ENCODE data around the gene BIRC7.

BIRC7 gene

DNA sequence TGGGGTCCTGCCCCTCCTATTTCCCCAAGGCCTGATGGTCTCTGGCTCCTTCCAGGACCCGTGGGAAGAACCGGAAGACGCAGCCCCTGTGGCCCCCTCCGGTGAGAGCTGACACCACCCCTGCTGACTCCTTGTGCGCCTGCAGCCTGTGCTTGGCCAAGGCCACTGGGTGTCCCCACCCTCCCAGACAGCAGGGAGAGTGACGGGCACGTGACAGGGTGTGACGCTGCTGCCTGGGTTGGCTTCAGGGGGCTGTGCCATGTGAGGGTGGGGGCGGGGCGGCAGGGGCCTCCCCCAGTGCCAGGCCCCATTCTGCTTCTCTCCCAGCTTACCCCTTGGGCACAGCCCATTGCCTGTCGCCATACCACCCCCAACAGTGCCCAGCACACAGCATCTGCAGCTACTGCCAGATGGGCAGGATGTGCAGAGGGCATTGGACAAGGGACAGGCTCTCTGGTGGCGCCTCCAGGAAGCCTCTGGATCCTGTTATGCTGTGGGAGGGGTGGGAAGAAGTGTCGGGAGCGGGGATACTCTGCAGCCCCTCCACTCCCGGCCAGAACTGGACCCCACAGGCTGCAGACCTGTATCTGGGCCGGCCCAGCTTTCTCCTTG lies 2.9 kb downstream of the BIRC7 start:
- no peak for DNase-seq
- TF ChIP-seq, protein P1, sequence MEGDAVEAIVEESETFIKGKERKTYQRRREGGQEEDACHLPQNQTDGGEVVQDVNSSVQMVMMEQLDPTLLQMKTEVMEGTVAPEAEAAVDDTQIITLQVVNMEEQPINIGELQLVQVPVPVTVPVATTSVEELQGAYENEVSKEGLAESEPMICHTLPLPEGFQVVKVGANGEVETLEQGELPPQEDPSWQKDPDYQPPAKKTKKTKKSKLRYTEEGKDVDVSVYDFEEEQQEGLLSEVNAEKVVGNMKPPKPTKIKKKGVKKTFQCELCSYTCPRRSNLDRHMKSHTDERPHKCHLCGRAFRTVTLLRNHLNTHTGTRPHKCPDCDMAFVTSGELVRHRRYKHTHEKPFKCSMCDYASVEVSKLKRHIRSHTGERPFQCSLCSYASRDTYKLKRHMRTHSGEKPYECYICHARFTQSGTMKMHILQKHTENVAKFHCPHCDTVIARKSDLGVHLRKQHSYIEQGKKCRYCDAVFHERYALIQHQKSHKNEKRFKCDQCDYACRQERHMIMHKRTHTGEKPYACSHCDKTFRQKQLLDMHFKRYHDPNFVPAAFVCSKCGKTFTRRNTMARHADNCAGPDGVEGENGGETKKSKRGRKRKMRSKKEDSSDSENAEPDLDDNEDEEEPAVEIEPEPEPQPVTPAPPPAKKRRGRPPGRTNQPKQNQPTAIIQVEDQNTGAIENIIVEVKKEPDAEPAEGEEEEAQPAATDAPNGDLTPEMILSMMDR (IDR thresholded peaks at IDR 0.05) = no peak
- intact Hi-C loops (cut with DNase I; ENCODE audit: low total_unique reads) = no loop called here
- Histone ChIP-seq H3K27ac (no peak overlapping the region), H3K4me3 (no peak overlapping the region), H3K27me3 (peaks cover 0 to 87% of the 10 kb centered on the region in 2 donors), H3K4me1 (no peaks in the 10 kb centered on the region), H3K36me3 (no peaks in the 10 kb centered on the region), H3K9me3 (no peaks in the 10 kb centered on the region)

DNA sequence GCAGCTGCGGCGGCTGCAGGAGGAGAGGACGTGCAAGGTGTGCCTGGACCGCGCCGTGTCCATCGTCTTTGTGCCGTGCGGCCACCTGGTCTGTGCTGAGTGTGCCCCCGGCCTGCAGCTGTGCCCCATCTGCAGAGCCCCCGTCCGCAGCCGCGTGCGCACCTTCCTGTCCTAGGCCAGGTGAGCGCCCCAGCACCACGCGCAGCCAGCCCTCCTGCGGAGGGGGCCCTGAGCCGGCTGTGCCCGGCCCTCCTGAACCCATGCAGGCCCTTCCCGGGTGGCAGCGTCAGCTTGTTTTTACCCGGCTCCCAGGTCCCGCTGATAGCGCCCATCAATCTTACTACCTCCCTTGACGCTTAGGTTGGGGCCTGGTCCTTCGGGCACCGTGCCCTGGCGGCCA lies 3.7 kb downstream of the BIRC7 start:
- no peaks in the 10 kb centered on the region for H3K36me3 ChIP-seq
- TF ChIP-seq, protein P1 (IDR thresholded peaks at IDR 0.05) = no peak
- no peaks in the 10 kb centered on the region for H3K4me1 ChIP-seq
- peaks cover 0 to 86% of the 10 kb centered on the region in 2 donors for H3K27me3 ChIP-seq
- H3K4me3 ChIP-seq = no peak overlapping the region
- no peak overlapping the region for H3K27ac ChIP-seq
- intact Hi-C loops (cut with DNase I; ENCODE audit: low total_unique reads) = no loop called here
- DNase-seq = no peak
- no peaks in the 10 kb centered on the region for H3K9me3 ChIP-seq

DNA sequence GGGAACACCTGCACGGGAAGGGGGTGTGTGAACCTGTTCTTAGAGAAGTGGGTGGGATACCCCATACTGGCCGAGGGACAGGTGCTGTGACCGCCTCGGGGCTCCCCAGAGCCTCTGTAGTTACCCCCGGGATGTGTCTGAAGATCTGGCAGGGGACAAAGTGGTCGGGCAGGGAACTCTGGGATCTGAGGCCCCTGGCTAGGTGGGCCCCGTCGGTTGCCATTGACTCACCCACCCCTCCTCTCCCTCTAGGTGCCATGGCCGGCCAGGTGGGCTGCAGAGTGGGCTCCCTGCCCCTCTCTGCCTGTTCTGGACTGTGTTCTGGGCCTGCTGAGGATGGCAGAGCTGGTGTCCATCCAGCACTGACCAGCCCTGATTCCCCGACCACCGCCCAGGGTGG lies 4.3 kb downstream of the BIRC7 start:
- Histone ChIP-seq H3K27ac (no peak overlapping the region), H3K36me3 (no peaks in the 10 kb centered on the region), H3K9me3 (no peaks in the 10 kb centered on the region), H3K4me1 (no peaks in the 10 kb centered on the region), H3K27me3 (peaks cover 0 to 86% of the 10 kb centered on the region in 2 donors), H3K4me3 (no peak overlapping the region)
- TF ChIP-seq, protein P1 (IDR thresholded peaks at IDR 0.05) = no peak
- no peak for DNase-seq
- intact Hi-C loops (cut with DNase I; ENCODE audit: low total_unique reads) = no loop called here

DNA sequence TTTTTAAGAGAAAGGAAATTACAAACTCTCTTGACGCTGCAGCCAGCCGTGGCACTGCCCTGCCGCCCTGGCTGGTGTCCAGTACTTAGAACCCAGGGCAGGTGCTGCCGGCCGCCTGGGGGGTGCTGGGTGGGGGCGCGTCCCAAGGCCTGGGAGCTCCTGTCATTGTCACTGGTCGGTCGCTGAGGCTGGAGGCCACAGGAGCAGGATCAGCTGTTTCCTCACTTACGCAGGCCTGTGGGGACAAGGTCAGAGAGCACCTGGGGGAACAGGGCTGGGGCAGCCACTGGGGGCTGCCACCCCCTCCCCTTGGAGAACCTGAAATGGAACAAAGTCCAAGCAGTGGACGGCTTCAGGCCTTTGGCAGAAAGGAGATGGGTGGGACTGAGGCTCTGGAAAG lies 5.6 kb downstream of the BIRC7 start:
- DNase-seq = no peak
- intact Hi-C loops (cut with DNase I; ENCODE audit: low total_unique reads) = no loop called here
- H3K4me3 ChIP-seq = no peak overlapping the region
- H3K27ac ChIP-seq = no peak overlapping the region
- no peaks in the 10 kb centered on the region for H3K4me1 ChIP-seq
- no peaks in the 10 kb centered on the region for H3K9me3 ChIP-seq
- peaks cover 0 to 85% of the 10 kb centered on the region in 2 donors for H3K27me3 ChIP-seq
- no peaks in the 10 kb centered on the region for H3K36me3 ChIP-seq
- TF ChIP-seq, protein P1 (IDR thresholded peaks at IDR 0.05) = no peak

DNA sequence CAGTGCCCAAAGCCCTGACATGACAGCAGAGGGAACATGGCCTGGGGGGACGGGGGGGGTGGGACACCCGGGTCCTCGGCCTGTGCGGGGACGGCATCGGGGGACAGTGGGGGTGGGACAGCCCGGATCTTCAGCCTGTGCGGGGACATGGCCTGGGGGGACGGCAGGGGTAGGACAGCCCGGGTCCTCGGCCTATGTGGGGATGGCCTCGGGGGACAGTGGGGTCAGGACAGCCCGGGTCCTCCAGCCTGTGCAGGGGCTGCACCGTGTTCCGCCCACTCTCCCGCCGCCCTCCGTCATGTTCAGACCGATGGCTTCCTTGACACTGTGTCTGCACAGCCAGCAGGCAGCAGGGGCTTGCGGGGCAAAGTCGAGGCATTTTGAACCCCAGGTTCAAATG lies 7.0 kb downstream of the BIRC7 start:
- no peaks in the 10 kb centered on the region for H3K36me3 ChIP-seq
- peaks cover 0 to 85% of the 10 kb centered on the region in 2 donors for H3K27me3 ChIP-seq
- no peak overlapping the region for H3K4me3 ChIP-seq
- DNase-seq = no peak
- intact Hi-C loops (cut with DNase I; ENCODE audit: low total_unique reads) = no loop called here
- TF ChIP-seq, protein P1 (IDR thresholded peaks at IDR 0.05) = no peak
- H3K4me1 ChIP-seq = peaks cover 0 to 3% (median 0%) of the 10 kb centered on the region in 4 donors
- H3K9me3 ChIP-seq = no peaks in the 10 kb centered on the region
- no peak overlapping the region for H3K27ac ChIP-seq
